Inferior parietal cortex (tissue), 1 donor: ENCODE measurements around the gene BMPR1B.
"Not testable (repeated sequence)": the region's sequence is repeated elsewhere in the genome, so short reads cannot be mapped to it uniquely, and the experiment has no call there.

Experiments used
- DNase-seq: peaks from one replicate; pipeline ENCODE4 v3.0.0-alpha.2; 2016; ENCODE audit errors: extremely low spot score

The BMPR1B gene

GRCh38 chr4:95038791-95039190, 281.0 kb downstream of the BMPR1B start:
- DNase-seq = no peak

GRCh38 chr4:95044324-95044837, 286.6 kb downstream of the BMPR1B start:
- peak; percentile 52 for DNase-seq

- DNase-seq = no peak
These were observed 287.7 kb downstream of the BMPR1B start for GRCh38 chr4:95045429-95045828.

GRCh38 chr4:95048296-95048695, 290.5 kb downstream of the BMPR1B start:
- no peak for DNase-seq

- DNase-seq = no peak
These were observed 291.9 kb downstream of the BMPR1B start for GRCh38 chr4:95049551-95050233.

GRCh38 chr4:95050980-95051701, 293.4 kb downstream of the BMPR1B start:
- DNase-seq = no peak

GRCh38 chr4:95051702-95052020, 293.9 kb downstream of the BMPR1B start:
- DNase-seq = no peak

- DNase-seq = no peak
These were observed 301.2 kb downstream of the BMPR1B start for GRCh38 chr4:95058991-95059390.

- DNase-seq = no peak
These were observed 301.9 kb downstream of the BMPR1B start for GRCh38 chr4:95059663-95060062.

GRCh38 chr4:95061220-95061619, 303.5 kb downstream of the BMPR1B start:
- DNase-seq = no peak

- not testable (repeated sequence) for DNase-seq
These were observed 304.0 kb downstream of the BMPR1B start for GRCh38 chr4:95061801-95062200.

- DNase-seq = no peak
These were observed 308.3 kb downstream of the BMPR1B start for GRCh38 chr4:95066050-95066449.

GRCh38 chr4:95068401-95068800, 310.6 kb downstream of the BMPR1B start:
- no peak for DNase-seq

GRCh38 chr4:95068818-95069478, 311.2 kb downstream of the BMPR1B start:
- no peak for DNase-seq

GRCh38 chr4:95071851-95072250, 314.1 kb downstream of the BMPR1B start:
- DNase-seq = no peak

- no peak for DNase-seq
These were observed 315.9 kb downstream of the BMPR1B start for GRCh38 chr4:95073646-95074045.

GRCh38 chr4:95077864-95078263, 320.1 kb downstream of the BMPR1B start:
- DNase-seq = no peak

GRCh38 chr4:95080969-95081368, 323.2 kb downstream of the BMPR1B start:
- DNase-seq = no peak

GRCh38 chr4:95084584-95084983, 326.8 kb downstream of the BMPR1B start:
- no peak for DNase-seq

- DNase-seq = no peak
These were observed 327.5 kb downstream of the BMPR1B start for GRCh38 chr4:95085124-95085833.

- no peak for DNase-seq
These were observed 328.8 kb downstream of the BMPR1B start for GRCh38 chr4:95086551-95086950.
